HG02610 (cell line): ENCODE results near the gene BRAF.
"Not testable (repeated sequence)": the region's sequence is repeated elsewhere in the genome, so short reads cannot be mapped to it uniquely, and the experiment has no call there.

Experiments used
- ATAC-seq: cut with Tn5 transposase; IDR thresholded peaks from one replicate; pipeline ENCODE4 v1.9.1; 2021; ENCODE audit warnings: mild to moderate bottlenecking, moderate library complexity; ENCODE audit not compliant: unreplicated experiment

Gene BRAF

GRCh38 chr7:140881507-140882228, 43.1 kb downstream of the BRAF start:
- ATAC-seq, result peak; percentile 63

GRCh38 chr7:140877249-140877524, 47.5 kb downstream of the BRAF start:
- no peak for ATAC-seq

GRCh38 chr7:140876519-140877248, 48.0 kb downstream of the BRAF start:
- ATAC-seq, result peak; percentile 83

- no peak for ATAC-seq
Measured at GRCh38 chr7:140873434-140873833, 51.3 kb downstream of the BRAF start.

GRCh38 chr7:140870003-140870402, 54.7 kb downstream of the BRAF start:
- ATAC-seq, result no peak

GRCh38 chr7:140869430-140869829, 55.3 kb downstream of the BRAF start:
- ATAC-seq, result no peak

- ATAC-seq, result peak; percentile 40
Measured at GRCh38 chr7:140867467-140868462, 57.0 kb downstream of the BRAF start.

GRCh38 chr7:140866926-140867325, 57.8 kb downstream of the BRAF start:
- ATAC-seq, result no peak

GRCh38 chr7:140864732-140865131, 60.0 kb downstream of the BRAF start:
- no peak for ATAC-seq

- ATAC-seq, result no peak
Measured at GRCh38 chr7:140863867-140864266, 60.9 kb downstream of the BRAF start.

- ATAC-seq, result no peak
Measured at GRCh38 chr7:140863184-140863583, 61.5 kb downstream of the BRAF start.

- no peak for ATAC-seq
Measured at GRCh38 chr7:140857048-140857447, 67.7 kb downstream of the BRAF start.

- ATAC-seq, result no peak
Measured at GRCh38 chr7:140841166-140841715, 83.5 kb downstream of the BRAF start.

- no peak for ATAC-seq
Measured at GRCh38 chr7:140831724-140832123, 93.0 kb downstream of the BRAF start.

GRCh38 chr7:140829720-140830119, 95.0 kb downstream of the BRAF start:
- no peak for ATAC-seq

GRCh38 chr7:140828741-140829140, 96.0 kb downstream of the BRAF start:
- ATAC-seq, result no peak

- ATAC-seq, result not testable (repeated sequence)
Measured at GRCh38 chr7:140817383-140817782, 107.3 kb downstream of the BRAF start.

GRCh38 chr7:140810830-140811556, 113.7 kb downstream of the BRAF start:
- ATAC-seq, result peak; percentile 88

GRCh38 chr7:140810385-140810784, 114.3 kb downstream of the BRAF start:
- no peak for ATAC-seq

- no peak for ATAC-seq
Measured at GRCh38 chr7:140778975-140779374, 145.8 kb downstream of the BRAF start.
